VCaP (cell line): Measurements from ENCODE around the gene KCNJ13.

ENCODE experiments used
- H3K27ac ChIP-seq: fragments of 450-650 bp; 2 replicates; pipeline ENCODE4 v1.5.1; 2017
- TF ChIP-seq, protein P1 (sequence below): fragments of 450-650 bp; conservative IDR thresholded peaks from 2 replicates; pipeline ENCODE4 v1.5.1; 2017; ENCODE audit warnings: mild to moderate bottlenecking, moderate library complexity

The KCNJ13 gene

DNA sequence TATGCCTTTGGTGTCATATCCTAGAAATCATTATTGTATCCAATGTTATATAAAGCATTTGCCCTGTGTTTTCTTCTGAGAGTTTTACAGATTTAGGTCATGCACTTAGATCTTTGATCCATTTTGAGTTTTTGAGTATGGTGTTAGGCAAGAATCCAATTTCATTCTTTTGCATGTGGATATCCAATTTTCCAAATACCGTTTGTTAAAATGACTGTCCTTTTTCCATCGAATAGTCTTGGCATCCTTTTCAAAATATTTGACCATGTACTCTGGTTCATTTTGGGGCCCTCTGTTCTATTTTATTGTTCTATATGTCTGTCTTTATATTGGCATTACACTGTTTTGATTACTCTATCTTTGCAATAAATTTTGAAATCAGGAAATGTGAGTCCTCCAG lies 23.8 kb upstream of the KCNJ13 start:
- H3K27ac ChIP-seq: no peak overlapping the region
- TF ChIP-seq, protein P1, sequence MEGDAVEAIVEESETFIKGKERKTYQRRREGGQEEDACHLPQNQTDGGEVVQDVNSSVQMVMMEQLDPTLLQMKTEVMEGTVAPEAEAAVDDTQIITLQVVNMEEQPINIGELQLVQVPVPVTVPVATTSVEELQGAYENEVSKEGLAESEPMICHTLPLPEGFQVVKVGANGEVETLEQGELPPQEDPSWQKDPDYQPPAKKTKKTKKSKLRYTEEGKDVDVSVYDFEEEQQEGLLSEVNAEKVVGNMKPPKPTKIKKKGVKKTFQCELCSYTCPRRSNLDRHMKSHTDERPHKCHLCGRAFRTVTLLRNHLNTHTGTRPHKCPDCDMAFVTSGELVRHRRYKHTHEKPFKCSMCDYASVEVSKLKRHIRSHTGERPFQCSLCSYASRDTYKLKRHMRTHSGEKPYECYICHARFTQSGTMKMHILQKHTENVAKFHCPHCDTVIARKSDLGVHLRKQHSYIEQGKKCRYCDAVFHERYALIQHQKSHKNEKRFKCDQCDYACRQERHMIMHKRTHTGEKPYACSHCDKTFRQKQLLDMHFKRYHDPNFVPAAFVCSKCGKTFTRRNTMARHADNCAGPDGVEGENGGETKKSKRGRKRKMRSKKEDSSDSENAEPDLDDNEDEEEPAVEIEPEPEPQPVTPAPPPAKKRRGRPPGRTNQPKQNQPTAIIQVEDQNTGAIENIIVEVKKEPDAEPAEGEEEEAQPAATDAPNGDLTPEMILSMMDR: no peak

DNA sequence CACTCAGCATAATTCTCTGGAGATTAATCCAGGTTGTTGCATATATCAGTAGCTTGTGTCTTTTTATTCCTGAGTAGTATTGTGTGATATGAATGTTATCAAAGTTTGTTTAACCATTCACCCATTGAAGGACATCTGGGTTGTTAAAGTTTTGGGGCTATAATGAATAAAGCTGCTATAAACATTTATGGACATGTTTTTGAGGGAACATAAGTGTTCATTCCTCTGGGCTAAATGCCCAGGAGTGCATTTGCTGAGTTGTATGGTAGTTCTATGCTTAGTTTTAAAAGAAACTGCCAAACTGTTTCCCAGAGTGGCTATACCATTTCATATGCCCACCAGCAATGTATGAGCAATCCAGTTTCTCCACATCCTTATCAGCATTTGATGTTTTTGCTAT lies 21.8 kb upstream of the KCNJ13 start:
- TF ChIP-seq, protein P1: no peak

DNA sequence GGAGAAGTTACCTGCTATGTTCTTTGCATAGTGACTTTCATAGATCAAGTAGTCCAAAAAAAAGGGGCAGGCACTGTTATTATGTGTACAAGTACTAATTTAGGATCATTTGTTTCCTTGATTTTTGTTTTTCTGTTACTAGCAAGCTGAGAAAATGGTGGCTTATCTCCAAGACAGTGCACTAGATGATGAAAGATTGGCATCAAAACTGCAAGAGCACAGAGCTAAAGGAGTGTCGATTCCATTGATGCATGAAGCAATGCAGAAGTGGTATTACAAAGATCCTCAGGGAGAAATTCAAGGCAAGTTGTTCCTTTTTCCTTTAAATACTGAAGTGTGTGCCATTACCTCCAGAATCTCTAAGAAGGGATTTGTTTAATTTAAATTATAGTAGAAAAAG lies 19.6 kb upstream of the KCNJ13 start:
- TF ChIP-seq, protein P1: no peak
- no peak overlapping the region for H3K27ac ChIP-seq

More for the DNA sequence above, 21.8 kb upstream of the KCNJ13 start:
- no peak overlapping the region for H3K27ac ChIP-seq

DNA sequence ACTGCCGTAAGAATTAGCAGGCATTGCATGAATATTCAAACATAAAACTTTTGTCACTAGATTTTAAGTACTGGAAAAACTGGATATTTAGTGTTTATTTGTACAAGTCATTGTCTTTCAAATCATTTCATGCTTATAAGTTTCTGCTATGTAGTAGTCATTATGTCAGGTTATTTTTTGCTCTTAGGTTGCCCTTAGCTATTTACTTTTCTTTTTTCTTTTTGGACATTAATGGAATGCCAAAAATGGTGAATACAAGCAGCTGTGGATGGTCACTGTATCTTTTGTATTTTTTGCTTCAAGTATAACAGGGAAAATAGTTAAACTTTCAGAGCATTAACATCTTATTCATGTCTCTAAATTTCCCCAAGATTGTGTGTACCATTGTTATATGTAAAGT lies 18.6 kb upstream of the KCNJ13 start:
- TF ChIP-seq, protein P1: no peak
- H3K27ac ChIP-seq: peak overlapping the region; percentile 2; the same call in 1 of the 2 replicates

DNA sequence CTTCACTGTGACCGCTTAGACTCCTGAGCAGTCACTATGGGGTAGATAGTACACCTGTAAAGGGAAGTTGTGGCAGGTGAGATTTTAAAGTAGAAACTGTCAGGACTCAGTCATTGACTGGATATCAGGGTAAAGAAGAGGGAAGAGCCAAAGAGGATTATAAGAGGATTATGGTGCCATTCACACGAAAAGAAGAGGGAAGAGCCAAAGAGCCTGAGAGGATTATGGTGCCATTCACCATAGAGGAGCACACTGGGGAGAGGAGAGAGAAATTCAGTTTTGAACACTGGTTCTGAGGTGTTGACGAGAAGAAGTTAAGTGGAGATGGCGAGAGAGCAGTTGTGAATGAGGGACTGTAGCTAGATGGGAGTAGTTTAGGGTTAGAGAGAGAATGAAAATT lies 16.9 kb upstream of the KCNJ13 start:
- TF ChIP-seq, protein P1: no peak
- no peak overlapping the region for H3K27ac ChIP-seq

DNA sequence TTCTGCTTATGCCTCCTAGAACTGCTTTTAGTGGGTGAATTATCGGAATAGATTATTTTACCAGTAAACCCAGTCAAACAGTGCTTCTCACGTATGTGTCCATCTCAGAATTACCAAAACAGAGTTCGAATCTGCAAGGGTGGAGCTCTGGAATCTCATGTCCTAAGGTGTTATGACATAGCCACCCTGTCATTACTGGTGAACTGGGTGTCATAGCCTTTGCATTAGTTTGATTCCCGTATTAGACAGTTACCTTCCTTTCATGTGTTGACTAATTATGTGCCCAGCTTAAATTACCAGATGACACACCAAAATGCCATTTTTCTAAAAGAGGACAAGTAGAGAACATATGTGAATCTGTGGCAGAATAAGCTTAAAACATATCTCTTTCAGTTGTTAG lies 15.2 kb upstream of the KCNJ13 start:
- TF ChIP-seq, protein P1: no peak

DNA sequence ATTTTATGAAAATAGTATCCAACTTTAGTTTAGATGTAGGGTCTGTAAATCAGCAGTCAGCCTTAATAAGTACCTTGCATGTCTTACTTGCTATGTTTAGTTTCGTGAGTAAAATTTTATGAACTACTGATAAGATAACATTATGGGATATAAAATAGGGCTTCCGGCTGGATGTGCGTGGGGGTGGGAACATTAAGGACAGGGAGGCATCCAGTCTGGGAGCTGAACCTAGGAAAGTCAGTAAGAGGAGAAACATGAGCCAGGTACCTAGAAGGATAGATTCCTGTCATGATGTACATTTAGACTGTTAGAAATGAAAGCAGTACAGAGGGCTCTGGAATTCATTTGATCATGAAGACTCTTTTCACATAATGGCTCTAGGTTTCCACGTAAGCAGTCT lies 12.7 kb upstream of the KCNJ13 start:
- TF ChIP-seq, protein P1: no peak

More for the DNA sequence above, 15.2 kb upstream of the KCNJ13 start:
- no peak overlapping the region for H3K27ac ChIP-seq

More for the DNA sequence above, 12.7 kb upstream of the KCNJ13 start:
- H3K27ac ChIP-seq: peak overlapping the region; percentile 49
